ENCODE results near the gene JAKMIP1.

Gene JAKMIP1

DNA sequence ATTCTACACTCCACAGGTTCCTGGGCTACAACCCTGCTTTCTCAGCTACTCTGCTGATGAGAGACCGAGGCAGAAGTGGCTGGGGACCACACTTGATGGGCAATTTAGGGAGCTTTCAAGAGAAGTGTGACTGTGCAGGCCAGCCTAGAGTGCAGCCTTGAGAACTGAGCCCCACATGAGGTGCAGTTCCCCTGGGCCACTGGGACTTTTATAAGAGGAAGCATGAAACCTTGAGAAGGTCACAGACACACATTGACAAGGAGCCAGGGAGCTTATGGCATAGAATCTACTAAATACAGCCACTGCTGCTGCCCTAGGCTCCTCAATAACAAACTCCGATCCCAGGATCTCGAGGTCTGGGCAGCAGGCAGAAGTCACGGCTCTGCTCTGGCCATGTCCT lies 195.2 kb downstream of the JAKMIP1 start:
- no peak for TF ChIP-seq TCF12 (IDR thresholded peaks at IDR 0.05; ENCODE audit: low read depth)
- TF ChIP-seq CREB1 (IDR thresholded peaks at IDR 0.05; ENCODE audit: low read depth) = no peak
- TF ChIP-seq EGR1 (IDR thresholded peaks at IDR 0.05) = no peak
- no peak for TF ChIP-seq TEAD4 (IDR thresholded peaks at IDR 0.05)
- TF ChIP-seq ZBTB7A (IDR thresholded peaks at IDR 0.05; ENCODE audit: low read depth) = no peak
- no peak for TF ChIP-seq FOXM1 (IDR thresholded peaks at IDR 0.05; ENCODE audit: borderline replicate concordance, low read depth)
- TF ChIP-seq RAD21 (IDR thresholded peaks at IDR 0.05; ENCODE audit: low read depth) = no peak
- TF ChIP-seq CEBPB (IDR thresholded peaks at IDR 0.05) = no peak
- no peak for TF ChIP-seq EP300 (IDR thresholded peaks at IDR 0.05; ENCODE audit: borderline replicate concordance)
- TF ChIP-seq, protein P1, sequence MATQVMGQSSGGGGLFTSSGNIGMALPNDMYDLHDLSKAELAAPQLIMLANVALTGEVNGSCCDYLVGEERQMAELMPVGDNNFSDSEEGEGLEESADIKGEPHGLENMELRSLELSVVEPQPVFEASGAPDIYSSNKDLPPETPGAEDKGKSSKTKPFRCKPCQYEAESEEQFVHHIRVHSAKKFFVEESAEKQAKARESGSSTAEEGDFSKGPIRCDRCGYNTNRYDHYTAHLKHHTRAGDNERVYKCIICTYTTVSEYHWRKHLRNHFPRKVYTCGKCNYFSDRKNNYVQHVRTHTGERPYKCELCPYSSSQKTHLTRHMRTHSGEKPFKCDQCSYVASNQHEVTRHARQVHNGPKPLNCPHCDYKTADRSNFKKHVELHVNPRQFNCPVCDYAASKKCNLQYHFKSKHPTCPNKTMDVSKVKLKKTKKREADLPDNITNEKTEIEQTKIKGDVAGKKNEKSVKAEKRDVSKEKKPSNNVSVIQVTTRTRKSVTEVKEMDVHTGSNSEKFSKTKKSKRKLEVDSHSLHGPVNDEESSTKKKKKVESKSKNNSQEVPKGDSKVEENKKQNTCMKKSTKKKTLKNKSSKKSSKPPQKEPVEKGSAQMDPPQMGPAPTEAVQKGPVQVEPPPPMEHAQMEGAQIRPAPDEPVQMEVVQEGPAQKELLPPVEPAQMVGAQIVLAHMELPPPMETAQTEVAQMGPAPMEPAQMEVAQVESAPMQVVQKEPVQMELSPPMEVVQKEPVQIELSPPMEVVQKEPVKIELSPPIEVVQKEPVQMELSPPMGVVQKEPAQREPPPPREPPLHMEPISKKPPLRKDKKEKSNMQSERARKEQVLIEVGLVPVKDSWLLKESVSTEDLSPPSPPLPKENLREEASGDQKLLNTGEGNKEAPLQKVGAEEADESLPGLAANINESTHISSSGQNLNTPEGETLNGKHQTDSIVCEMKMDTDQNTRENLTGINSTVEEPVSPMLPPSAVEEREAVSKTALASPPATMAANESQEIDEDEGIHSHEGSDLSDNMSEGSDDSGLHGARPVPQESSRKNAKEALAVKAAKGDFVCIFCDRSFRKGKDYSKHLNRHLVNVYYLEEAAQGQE (IDR thresholded peaks at IDR 0.05; ENCODE audit: low read depth) = no peak
- no peak for TF ChIP-seq NFIC (IDR thresholded peaks at IDR 0.05)
- TF ChIP-seq MAX (IDR thresholded peaks at IDR 0.05) = no peak
- TF ChIP-seq TAF1 (IDR thresholded peaks at IDR 0.05; ENCODE audit: low read depth) = no peak
- no peak for TF ChIP-seq YY1 (IDR thresholded peaks at IDR 0.05; ENCODE audit: low read depth)
- TF ChIP-seq, protein P2, sequence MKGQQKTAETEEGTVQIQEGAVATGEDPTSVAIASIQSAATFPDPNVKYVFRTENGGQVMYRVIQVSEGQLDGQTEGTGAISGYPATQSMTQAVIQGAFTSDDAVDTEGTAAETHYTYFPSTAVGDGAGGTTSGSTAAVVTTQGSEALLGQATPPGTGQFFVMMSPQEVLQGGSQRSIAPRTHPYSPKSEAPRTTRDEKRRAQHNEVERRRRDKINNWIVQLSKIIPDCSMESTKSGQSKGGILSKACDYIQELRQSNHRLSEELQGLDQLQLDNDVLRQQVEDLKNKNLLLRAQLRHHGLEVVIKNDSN (IDR thresholded peaks at IDR 0.05) = no peak

DNA sequence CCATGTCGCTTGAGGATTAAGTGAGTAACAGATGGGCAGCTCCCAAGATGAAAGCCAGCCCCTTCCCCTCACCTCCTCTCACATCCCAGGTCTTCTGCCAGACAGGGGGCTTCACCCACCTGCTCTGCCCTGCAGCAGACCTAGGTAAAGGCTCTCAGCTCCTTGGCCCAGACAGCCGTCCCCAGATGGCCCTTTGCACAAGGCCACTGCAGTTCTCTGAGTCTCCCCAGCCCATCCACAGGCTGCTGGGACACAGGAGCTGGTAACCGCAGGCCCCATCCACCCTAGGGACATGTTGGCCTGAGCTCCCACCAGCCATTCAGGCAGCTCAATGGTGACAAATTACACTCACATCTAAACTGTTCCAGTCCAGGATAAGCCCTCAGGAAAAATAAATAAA lies 197.4 kb downstream of the JAKMIP1 start:
- no peak for TF ChIP-seq TAF1 (IDR thresholded peaks at IDR 0.05; ENCODE audit: low read depth)
- TF ChIP-seq MAX (IDR thresholded peaks at IDR 0.05) = no peak
- TF ChIP-seq RAD21 (IDR thresholded peaks at IDR 0.05; ENCODE audit: low read depth) = no peak
- TF ChIP-seq YY1 (IDR thresholded peaks at IDR 0.05; ENCODE audit: low read depth) = no peak
- TF ChIP-seq CREB1 (IDR thresholded peaks at IDR 0.05; ENCODE audit: low read depth) = no peak
- TF ChIP-seq EGR1 (IDR thresholded peaks at IDR 0.05) = no peak
- no peak for TF ChIP-seq FOXM1 (IDR thresholded peaks at IDR 0.05; ENCODE audit: borderline replicate concordance, low read depth)
- no peak for TF ChIP-seq EP300 (IDR thresholded peaks at IDR 0.05; ENCODE audit: borderline replicate concordance)
- TF ChIP-seq TCF12 (IDR thresholded peaks at IDR 0.05; ENCODE audit: low read depth) = no peak
- no peak for TF ChIP-seq NFIC (IDR thresholded peaks at IDR 0.05)
- TF ChIP-seq, protein P2 (IDR thresholded peaks at IDR 0.05) = no peak
- no peak for TF ChIP-seq TEAD4 (IDR thresholded peaks at IDR 0.05)
- TF ChIP-seq ZBTB7A (IDR thresholded peaks at IDR 0.05; ENCODE audit: low read depth) = no peak
- TF ChIP-seq CEBPB (IDR thresholded peaks at IDR 0.05) = no peak
- TF ChIP-seq, protein P1 (IDR thresholded peaks at IDR 0.05; ENCODE audit: low read depth) = no peak

- TF ChIP-seq, protein P2 (IDR thresholded peaks at IDR 0.05) = no peak
- no peak for TF ChIP-seq TCF12 (IDR thresholded peaks at IDR 0.05; ENCODE audit: low read depth)
- no peak for TF ChIP-seq MAX (IDR thresholded peaks at IDR 0.05)
- no peak for TF ChIP-seq NFIC (IDR thresholded peaks at IDR 0.05)
- no peak for TF ChIP-seq EGR1 (IDR thresholded peaks at IDR 0.05)
- TF ChIP-seq TEAD4 (IDR thresholded peaks at IDR 0.05) = no peak
These were observed 197.9 kb downstream of the JAKMIP1 start for GRCh38 chr4:6002492-6002833.

GRCh38 chr4:6001680-6002491 lies 198.5 kb downstream of the JAKMIP1 start:
- TF ChIP-seq FOXM1 (IDR thresholded peaks at IDR 0.05; ENCODE audit: borderline replicate concordance, low read depth) (no peak), NFIC (IDR thresholded peaks at IDR 0.05) (no peak), TCF12 (IDR thresholded peaks at IDR 0.05; ENCODE audit: low read depth) (no peak), YY1 (IDR thresholded peaks at IDR 0.05; ENCODE audit: low read depth) (no peak), RAD21 (IDR thresholded peaks at IDR 0.05; ENCODE audit: low read depth) (no peak)

DNA sequence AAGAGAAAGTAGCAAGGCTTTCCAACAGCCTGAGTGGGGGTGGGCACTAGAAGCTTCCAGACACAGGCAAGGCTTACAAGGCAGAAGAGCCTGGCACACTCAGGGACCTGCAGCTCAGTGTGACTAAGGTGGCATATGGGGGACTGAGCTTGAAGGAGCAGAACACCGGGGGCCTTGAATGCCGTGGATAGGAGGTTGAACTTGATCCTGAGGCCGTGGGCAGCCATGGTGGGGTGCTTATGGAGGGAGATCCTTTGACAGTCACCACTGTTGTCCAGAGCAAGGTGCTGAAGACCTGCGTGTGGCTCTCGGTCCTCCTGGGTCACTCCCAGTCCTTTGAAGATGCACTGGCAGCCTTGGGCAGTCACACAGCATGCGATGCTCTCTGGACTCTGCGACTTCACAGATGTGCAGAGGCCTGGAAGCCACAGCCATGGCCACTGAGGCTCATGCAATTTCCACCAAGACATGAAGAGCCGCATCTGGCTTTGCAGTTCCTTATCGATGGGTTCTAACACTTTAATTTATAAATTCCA lies 200.5 kb downstream of the JAKMIP1 start:
- TF ChIP-seq ZBTB7A (IDR thresholded peaks at IDR 0.05; ENCODE audit: low read depth) (no peak), MAX (IDR thresholded peaks at IDR 0.05) (no peak), EGR1 (IDR thresholded peaks at IDR 0.05) (no peak), TEAD4 (IDR thresholded peaks at IDR 0.05) (no peak), YY1 (IDR thresholded peaks at IDR 0.05; ENCODE audit: low read depth) (no peak)
